Measurements from ENCODE around the gene NFATC4.

Gene NFATC4

GRCh38 chr14:24389226-24389848, 21.4 kb downstream of the NFATC4 start:
- DNase-seq (ENCODE audit: low read depth) = no peak

GRCh38 chr14:24390701-24391468, 22.9 kb downstream of the NFATC4 start:
- DNase-seq (ENCODE audit: low read depth) = no peak

GRCh38 chr14:24392325-24393091, 24.5 kb downstream of the NFATC4 start:
- DNase-seq (ENCODE audit: low read depth) = no peak

GRCh38 chr14:24394275-24394674, 26.3 kb downstream of the NFATC4 start:
- DNase-seq (ENCODE audit: low read depth) = no peak

GRCh38 chr14:24395609-24396582, 27.9 kb downstream of the NFATC4 start:
- no peak for DNase-seq (ENCODE audit: low read depth)

GRCh38 chr14:24397639-24398292, 29.8 kb downstream of the NFATC4 start:
- no peak for DNase-seq (ENCODE audit: low read depth)

GRCh38 chr14:24398293-24398652, 30.3 kb downstream of the NFATC4 start:
- DNase-seq (ENCODE audit: low read depth) = no peak

- peak; percentile 5 for DNase-seq (ENCODE audit: low read depth)
These were observed 30.9 kb downstream of the NFATC4 start, which contains the start of gene NYNRIN for GRCh38 chr14:24398653-24399446. Gene NYNRIN (plus strand): TSS chr14:24399003. CDS start chr14:24399247, 244 bp downstream.

- DNase-seq (ENCODE audit: low read depth) = no peak
These were observed 31.5 kb downstream of the NFATC4 start for GRCh38 chr14:24399447-24399822.

GRCh38 chr14:24399999-24400718, 32.2 kb downstream of the NFATC4 start:
- DNase-seq (ENCODE audit: low read depth) = no peak

- DNase-seq (ENCODE audit: low read depth) = no peak
These were observed 34.1 kb downstream of the NFATC4 start for GRCh38 chr14:24401810-24402702.

GRCh38 chr14:24403294-24403998, 35.5 kb downstream of the NFATC4 start:
- no peak for DNase-seq (ENCODE audit: low read depth)

- no peak for DNase-seq (ENCODE audit: low read depth)
These were observed 36.8 kb downstream of the NFATC4 start for GRCh38 chr14:24404814-24405213.

- DNase-seq (ENCODE audit: low read depth) = no peak
These were observed 38.4 kb downstream of the NFATC4 start for GRCh38 chr14:24406416-24406815.

GRCh38 chr14:24407608-24408325, 39.8 kb downstream of the NFATC4 start:
- no peak for DNase-seq (ENCODE audit: low read depth)

GRCh38 chr14:24408764-24409163, 40.8 kb downstream of the NFATC4 start:
- DNase-seq (ENCODE audit: low read depth) = no peak

GRCh38 chr14:24409192-24409591, 41.2 kb downstream of the NFATC4 start:
- no peak for DNase-seq (ENCODE audit: low read depth)
